DMS53 (cell line): ENCODE measurements around the gene TRIO.

ENCODE experiments used
- DNase-seq: peaks from one replicate; lab custom pipeline; 2025; lab: John Stamatoyannopoulos, UW

TRIO gene

DNA sequence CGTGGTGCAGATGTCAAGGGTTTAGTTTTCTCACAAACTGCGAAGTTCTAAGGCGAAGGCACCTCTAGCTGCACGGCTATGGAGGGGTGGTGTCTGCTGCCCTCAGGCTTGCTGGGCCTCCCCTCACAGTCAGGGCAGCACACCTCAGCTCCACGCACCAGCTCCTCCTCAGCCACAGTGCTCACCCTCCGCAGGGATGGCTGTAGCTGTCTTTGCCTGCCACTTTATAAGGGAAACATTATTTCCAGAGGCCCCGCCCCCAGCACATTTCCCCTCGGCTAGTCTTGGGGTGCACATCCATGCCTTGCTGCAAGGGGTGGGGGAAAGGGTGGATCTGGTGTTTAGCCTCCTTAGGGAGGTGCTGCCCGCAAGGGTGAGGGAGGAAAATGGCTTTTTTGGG lies 154.6 kb downstream of the TRIO start:
- no peak for DNase-seq

DNA sequence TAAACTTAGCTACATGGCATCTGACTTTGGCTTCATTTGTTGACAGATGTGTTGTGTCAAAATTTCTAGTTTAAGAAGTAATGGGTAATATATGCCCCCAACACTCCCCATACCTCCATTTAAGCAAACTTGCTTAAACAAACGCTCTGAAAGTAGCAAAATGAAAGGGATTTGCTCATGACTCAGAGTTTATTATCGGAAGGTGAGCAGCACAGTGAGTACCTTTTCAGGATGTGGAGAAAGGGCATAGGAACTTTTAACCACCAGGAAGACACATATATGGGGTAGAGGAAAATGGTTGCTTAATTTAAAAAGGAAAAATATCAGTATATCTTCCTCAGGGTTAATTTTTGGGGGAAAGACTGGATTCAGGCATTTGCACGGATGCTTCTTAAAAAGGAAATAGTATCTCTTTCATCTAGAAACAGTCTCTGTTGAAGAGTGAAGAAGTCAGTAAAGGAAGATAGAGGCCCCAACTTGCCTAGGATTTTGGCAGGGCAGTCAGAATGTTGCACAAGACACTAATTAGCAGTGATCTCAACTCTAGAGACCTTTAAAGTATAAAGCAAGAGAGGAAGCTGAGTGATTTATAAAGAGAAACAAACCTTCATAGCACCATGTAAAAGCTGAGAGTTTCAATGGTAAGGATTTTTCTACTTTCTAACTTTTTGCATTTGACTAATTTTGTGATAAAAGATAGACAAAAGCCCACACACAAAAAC lies 155.1 kb downstream of the TRIO start:
- DNase-seq = no peak

DNA sequence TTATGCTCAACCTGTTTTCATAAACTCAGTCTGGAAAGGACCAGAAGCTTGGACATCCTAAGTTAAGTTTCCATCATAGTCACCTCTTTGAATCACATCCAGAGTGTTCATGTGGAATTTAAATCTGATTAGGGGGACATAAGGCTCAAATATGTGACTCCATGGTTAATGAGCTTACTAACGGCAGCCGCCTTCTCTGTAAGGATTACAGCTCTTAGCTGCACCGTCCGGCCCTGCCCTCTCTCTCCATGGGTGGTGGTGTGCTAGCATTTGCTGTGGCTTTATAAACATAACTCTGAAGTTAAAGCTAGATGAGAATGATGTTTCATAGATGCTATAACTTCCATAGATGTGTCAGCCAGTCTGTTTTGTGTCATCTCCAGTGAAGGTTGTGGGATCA lies 156.5 kb downstream of the TRIO start:
- DNase-seq = no peak

DNA sequence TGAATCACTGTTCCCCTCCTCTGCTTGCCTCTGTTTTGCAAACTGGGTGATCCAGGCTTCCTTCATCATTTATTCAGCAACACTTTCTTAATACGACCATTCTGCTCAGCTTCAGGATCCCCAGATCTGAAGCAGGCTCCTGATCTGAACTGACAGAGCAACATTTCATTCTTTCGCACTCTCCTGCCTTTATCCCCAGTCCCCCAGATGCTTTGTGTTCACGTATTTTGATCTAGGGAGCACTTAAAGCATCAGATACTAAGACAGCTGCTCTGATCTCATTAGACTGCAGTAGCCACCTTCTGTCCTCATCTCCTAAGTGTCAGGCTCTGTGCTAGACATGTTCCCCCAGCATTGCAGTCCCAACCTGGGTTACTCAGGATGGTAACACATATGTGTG lies 158.0 kb downstream of the TRIO start:
- no peak for DNase-seq

DNA sequence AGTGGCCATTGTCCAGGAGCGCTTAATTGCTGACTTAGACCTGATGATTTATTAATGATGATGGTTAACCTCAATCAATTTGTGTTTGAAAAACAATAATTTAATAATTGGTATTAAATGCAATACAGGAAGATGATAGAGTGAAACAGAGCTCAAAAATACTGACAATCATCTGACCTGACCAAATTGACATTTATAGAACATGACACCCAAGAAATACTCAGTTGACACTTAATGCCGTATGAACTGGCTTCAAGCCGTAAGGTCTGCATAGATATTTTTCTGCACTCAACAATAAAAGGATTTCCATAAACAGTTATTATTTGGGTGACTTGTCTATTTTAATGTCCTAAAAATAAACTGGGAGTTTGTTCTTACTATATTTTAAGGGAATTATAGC lies 159.2 kb downstream of the TRIO start:
- no peak for DNase-seq

DNA sequence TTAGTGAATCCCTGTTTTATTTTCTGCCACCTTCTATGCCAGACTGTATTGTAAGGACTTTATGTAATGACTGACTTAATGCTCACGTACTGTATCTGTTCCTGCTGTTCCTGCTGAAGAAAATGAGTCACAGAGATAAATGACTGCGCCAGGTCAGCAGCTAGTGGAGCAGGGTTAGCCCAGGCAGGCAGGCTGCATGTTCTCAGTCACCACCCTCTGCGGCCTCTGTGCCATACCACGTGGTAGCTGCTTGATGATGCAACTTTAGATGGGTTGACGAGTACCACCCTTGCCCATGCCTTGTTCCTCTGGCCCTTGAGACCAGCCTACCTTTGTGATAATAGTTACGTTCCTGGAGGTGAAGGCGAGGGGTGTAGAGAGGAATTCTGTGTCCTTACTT lies 161.9 kb downstream of the TRIO start:
- no peak for DNase-seq

DNA sequence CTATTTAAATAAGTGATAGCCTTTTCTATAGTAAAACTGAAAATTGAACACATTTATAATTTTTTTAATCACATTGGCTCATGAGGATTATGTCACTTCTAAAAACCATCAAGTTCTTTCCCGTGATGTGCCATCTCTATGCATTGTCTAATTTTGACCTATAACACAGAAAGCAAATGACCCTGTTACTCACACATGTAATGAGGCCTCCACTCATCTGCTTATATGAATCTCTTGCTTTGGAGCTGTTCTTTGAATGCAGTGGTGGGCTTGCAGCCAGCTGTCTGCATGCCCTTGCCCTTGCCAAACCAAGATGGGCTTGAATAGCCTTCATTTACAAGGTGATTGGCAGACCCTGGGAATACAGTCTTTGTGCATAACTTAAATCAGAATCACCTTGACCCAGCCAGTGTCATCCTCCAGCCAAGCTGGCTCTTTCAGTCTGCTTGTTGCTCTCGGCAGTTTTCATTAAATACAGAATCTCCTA lies 163.2 kb downstream of the TRIO start:
- DNase-seq = no peak

DNA sequence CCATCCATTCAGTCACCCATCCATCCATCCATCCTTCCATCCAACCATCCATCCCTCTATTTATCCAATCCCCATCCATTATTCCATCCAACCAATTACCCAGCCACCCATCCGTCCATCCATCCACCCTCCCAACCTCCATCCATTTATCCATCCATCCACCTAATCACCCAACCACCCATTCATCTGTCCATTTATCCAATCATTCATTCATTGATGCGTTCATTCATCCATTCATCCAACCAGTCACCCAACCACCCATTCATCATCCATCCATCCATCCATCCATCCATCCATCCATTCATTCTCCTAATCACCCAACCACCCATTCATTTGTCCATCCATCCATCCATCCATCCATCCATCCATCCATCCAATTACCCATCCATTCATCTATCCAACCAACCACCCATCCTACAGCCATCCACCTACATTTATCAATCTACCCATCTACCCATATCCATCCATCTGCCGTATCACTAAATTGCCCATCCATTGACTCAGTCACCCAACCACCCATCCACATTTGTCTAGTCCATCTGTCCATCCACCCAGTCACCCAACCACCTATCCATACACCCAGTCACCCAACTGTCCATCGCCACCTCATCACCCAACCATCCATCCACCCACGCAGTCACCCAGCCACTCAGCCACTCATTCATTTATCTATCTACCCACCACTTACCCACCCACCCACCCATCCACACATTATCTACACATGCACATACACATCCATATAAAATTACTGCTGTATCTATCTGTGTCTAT lies 165.4 kb downstream of the TRIO start:
- DNase-seq = no peak

DNA sequence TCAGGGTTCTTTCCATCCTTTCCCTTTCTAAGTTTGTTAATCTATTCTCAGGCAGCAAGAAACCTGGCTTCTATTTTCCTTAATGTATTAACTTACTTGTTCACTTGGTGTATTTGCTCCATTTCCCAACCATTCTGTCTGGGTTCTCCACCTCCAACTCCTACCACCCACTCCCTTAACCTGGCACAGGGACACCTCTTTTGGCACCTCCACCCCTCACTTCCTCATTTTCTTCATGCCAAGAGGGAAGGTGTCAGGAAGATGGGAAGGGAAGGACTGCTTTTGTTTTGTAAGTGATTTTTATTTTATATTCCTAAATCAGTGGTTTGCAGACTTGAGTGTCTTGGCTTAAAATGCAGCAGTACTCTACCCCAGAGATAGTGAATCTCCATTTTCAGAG lies 166.1 kb downstream of the TRIO start:
- no peak for DNase-seq

DNA sequence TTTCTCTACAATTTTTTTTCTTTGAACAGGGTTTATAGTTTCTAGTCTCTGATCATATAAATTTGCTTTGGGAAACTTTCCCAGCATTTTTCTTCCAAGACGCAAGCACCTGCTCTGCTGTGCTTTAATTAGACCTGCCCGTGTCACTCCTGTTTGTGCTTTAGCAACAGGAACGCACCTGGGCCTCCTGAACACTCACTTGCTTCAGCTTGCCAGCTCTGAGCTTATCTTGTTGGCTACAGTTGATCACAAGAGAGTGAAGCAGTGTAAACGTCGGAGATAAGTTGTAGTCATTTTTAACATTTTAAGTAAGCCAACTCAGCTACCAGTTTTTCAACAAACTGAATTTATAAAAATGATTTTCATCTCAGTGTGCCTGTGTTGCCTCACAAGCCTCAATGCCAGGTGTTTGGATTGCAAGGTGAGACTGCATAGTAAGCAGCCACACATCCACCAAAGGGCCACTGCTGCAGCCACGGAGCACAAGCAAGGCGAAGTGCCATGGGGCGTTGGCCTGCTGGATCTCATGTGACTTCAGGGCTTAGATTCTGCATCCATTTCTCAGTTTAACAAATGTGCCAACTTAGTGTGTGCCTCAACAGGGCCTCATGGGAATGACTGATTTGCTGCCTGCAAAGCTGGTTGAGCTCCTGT lies 166.9 kb downstream of the TRIO start:
- DNase-seq = no peak

DNA sequence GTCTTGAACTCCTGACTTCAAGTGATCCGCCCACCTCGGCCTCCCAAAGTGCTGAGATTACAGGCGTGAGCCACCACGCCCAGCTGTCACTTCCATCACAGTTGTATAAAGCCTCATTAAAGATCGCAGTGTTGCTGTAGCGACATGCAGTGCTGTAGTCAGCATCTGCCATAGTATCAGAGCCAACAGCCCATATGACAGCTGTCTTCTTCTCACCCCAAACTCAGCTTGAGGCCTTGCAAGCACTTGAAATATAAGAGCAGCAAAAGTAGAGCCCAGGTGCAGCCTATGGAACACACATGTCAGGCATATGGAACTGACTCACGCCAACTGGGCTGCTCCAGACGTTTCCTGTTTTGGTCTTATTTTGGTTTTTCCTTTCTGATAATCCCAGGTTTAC lies 167.8 kb downstream of the TRIO start:
- no peak for DNase-seq

DNA sequence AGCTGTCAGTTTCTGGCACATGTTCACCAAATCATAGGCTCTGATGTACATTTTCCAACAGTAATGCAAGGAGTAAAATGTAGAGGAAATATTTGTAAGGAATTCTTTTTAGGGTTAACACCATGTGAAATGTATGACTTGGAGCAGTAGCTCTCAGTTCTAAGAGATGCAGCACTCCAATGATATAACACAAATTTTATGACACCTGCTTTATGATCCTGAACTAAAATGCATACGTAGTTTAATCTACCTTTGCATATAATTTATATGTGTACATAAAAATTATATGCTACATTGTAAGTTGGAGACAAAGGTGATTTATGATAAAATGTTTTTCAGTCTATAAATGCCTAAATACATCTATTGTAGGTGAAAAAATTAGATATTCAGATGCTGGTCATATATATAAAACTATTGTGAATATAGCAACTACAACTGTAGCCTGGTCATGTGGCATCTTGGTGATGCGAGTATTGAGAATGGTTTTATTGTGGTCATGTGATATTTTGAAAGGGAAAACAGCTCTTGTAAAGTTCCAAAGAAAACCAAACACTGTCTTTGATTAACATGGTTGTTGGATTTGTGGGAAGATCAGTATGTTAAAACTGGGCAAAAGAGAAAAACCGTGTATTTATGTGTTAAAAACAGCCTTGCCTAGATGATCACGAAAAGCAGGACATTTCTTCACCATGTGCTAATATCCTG lies 171.0 kb downstream of the TRIO start:
- no peak for DNase-seq

DNA sequence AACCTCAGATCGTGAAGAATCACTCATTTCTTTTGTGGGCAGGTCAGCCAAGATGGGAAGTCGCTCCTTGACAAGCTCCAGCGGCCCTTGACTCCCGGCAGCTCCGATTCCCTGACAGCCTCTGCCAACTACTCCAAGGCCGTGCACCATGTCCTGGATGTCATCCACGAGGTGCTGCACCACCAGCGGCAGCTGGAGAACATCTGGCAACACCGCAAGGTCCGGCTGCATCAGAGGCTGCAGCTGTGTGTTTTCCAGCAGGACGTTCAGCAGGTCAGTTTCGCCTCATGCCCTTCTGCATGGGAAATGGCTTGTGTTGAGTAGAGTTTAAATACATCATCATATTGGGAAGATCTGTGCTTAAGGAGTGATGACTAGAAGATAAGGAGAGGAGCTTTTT lies 173.3 kb downstream of the TRIO start:
- DNase-seq = no peak

DNA sequence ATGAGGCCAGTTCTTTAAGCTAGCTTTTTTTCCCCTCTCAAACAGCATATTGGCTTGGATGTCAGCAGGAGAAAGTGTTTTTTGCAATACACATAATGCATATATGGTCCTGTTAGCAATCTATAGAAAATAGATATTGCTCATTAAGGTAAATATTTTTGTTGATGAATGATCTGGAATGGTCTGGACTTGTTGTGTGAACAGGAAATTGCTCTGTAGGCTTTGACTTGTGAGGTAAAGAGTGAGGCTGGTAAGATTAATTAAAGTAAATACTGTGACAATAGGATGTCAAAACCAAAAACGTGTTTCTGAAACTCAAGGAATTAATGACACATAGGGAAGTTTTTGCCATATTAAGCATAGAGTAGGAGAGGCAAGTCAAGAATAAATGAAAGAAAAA lies 176.0 kb downstream of the TRIO start:
- DNase-seq = no peak

DNA sequence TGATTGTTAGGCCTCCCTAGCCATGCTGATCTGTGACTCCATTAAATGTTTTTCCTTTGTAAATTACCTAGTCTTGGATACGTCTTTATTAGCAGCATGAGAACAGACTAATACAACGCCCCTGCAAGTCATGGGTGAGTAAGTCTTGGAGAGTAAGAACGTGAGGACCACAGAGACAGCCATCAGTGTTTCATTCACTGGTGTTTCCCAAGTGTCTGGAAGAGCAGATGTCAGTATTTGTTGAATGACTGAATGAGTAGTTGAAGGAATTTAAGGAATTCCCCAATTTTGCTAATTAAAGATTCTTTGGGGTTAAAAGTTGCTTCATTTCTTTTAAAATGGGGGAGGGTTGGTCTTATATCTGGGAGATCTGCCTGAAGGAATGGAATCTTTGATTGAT lies 178.8 kb downstream of the TRIO start:
- DNase-seq = no peak

DNA sequence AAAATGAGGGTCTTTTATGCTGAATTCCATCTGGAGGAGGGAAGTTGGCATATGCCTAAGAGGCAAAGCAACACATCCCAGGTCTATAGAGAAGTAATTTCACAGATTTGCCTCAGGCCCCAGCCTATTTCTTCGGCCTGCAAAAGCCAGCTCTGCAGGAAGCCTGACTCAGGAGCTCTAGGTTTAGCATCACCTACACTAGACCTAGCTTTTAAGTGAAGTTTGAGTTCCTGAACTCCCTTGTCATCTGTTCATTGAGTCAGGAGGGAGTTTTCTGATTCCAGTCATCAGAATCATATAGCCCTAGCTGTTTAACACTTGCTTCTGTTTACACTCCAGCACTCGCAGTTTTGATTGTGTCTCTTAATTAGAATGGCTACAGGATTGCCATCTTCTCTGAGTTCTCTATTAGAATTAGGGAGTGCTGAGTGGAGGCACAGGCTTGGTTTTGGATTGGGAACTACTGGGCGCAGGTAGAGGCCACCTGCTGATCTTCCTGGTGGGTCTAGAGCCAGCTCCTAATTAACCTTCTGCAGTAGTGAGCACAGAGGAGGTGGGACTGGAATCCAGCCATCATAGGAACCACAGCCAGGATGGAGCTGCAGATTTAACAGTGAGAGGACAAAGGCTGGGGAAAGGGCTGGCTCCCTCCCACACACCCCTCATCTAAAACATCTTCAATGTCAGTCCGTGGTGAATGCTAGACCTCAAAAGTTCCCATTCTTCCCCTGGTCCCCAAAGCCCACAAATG lies 179.5 kb downstream of the TRIO start:
- DNase-seq = no peak

DNA sequence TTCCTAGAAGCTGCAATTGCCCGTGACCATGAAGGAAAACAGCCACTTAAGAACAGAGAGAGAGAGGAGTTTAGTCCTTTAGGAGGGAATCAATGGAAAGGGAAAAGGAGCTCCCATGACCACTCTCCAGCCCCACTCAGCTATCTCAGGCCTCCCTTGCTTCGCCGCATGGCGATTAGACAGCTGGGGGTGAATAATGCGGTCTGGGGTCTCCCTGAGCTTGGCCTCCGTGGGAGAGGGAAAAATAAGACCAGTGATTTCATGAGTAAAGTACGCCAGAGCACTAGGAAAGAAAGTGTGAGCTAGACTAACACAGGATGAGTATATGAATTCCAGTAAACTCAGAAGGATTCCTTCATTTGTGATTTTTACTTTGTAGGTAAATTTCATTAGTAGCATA lies 180.3 kb downstream of the TRIO start:
- no peak for DNase-seq

DNA sequence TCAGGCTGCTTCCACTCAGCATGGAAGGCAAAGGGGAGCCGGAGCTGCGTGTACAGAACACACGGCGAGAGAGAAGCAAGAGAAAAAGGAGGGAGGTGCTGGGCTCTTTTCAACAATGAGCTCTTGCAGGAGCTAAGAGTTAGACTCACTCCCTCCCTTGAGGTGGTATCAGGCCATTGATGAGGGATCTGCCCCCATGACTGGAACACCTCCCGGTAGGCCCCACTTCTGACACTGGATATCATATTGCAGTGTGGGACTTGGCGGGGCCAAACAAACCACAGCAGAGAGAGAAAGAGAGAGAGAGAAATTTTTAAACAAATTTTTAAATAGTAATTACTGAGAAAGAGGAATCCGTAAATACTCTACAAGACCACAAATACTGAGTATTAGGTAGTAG lies 182.2 kb downstream of the TRIO start:
- DNase-seq = no peak

DNA sequence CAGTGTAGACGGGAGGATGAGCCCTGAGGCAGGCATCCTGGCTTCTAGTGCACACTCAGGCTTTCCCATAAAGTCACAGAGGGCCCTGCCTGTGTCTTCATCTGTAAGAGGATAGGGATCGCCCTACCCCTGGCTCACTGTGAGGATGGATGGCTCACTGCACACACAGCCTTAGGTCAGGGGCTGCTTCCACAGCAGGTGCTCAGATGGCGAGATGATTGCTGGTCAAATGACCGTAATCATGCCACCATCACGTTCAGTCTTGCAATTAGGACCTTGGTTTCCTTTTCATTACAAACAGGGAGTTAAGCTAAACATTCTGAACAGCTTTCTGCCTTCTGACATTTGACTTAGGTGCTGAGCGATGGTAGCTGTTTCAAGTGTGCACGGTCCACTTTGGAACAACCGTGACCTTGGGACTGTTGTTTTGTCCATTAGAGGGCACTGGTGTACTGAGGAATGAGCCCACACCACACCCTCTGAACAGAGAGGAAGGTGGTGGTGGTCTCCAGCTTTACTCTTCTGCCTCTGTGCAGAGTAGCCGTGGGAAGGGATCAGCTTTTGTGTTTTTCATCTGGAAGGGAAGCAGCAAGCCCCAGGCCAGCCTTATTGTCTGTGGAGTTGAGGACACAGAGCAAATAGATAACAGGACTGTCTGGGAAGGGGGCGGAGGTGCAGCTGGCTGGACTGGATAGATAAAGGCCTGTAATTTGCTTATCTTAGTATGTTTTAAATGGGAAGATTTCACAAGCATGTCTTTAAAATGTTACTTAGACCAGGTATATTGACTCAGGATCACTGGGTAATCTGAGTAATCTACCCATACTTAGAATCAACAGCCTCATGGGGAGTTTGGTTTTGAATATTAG lies 183.1 kb downstream of the TRIO start:
- DNase-seq = peak; percentile 10

DNA sequence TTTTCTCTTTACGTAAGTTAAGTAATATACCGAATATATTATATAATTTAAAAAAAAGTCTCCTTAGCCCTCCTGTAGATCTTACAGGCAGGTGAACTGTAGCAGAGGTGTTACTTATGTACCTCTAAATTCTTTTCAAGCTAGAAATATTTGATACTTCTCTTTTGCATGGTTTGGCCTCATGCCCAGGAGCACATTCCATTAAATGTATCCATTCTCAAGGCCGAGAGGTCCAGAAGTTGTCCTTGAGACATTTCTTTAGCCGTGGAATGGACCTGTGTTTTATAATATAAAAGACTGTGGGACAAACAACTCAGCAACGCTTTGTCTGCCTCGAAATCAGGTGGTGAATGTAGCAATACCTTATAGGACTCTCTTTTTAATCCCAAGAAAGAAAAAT lies 184.5 kb downstream of the TRIO start:
- DNase-seq = no peak

DNA sequence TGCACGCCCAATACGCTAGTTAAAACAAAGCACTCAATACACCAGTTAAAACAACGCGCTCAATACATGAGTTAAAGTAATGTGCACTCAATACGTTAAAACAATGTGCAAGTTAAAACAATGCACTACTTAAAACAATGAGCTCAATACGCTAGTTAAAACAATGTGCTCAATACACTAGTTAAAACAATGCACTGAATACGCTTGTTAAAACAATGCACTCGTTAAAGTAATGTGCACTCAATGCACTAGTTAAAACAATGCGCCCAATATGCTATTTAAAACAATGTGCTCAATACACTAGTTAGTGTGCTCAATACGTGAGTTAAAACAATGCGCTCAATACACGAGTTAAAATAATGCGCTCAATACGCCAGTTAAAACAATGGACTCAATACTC lies 185.0 kb downstream of the TRIO start:
- no peak for DNase-seq
